ENCODE measurements around the gene ABCA7.

The ABCA7 gene

GRCh38 chr19:1091544-1092175 is 51.8 kb downstream of the ABCA7 start:
- DNase-seq: no peak

GRCh38 chr19:1093330-1093729 is 53.4 kb downstream of the ABCA7 start:
- DNase-seq: no peak

DNA sequence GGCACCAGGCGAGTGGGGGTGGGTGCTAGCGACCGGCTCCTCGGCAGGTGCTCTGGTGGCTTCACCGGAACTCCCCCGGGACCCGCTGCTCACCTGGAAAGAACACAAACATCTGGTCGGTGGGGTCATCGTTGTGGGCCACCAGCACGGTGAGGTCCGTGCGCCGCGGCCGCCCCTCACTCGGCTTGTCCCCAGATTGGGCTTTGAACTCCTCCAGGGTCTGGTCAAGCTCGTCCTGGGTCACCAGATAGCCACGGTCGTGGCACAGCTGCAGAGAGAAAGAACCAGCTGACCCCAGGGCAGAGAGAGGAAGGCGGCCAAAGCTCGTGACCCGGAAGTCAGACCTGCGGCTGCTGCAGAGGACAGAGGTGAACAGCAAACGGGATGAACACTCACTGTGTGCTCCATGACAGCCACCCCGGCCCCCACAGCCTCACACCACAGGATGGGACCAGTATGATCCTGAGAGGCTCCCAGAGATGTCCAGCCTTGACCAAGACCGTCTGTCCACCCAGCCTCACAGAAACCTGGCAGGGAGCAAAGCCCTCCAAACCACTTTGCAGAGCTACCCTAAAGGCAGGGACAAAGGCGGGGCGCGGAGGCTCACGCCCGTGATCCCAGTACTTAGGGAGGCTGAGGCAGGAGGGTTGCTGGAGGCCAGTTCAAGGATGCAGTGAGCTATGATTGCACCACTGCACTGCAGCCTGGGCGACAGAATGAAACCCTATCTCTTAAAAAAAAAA is 54.1 kb downstream of the ABCA7 start:
- DNase-seq: no peak

DNA sequence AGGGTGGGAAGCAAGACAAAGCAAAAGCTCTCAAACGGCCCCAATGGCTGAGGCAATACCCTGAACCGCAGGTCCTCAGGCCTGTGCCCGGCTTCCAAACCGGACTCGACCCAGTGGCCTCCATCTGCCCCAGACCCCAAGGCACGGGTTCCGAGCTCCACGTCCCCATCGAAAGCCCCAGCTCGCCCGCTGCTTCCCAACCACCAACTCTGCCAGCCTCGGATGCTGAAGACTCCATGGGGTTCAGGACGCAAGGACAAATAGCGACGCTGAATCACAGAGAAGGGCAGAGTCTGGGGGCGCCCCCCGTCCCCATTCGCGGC is 54.7 kb downstream of the ABCA7 start:
- DNase-seq: no peak

DNA sequence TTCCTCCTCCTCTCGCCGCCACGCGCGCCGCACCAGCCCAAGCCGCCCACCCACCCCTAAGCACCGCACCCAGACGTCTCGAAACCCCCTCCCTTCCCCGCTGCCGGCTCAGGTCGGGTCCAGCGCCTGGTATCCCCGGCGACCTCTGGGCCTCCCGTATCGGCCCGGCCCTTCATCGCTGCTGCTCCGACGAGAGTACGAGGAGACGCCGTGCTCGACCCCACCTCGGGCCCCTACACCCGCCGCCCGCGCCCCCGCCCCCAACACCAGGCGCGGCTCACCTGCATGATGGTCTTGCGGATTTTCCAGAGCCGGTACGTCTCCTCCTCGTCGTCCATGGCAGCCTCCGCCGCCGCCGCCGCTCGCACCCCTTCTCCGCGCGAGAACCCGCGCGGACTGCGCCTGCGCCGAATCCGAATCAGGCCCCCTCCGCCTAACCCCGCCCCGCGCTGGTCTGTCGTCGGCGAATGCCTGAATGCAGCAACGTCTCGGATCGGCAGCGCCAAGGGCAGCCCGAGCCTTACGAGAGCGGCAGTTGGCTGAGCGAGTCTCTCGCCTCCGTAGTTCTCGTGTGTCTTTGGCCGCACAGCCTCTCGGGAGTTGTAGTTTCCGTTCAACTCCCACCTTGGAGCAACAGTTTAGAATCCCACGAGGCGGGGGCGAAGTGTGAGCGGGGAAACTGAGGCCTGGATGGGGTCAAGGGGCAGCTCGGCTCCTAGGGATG is 55.2 kb downstream of the ABCA7 start, which contains the start of gene POLR2E:
Gene POLR2E (minus strand): TSS at position 398 of the 724 bp plus-strand sequence. CDS start 60 bp downstream, at position 338.
- DNase-seq: peak; percentile 98 to 100

DNA sequence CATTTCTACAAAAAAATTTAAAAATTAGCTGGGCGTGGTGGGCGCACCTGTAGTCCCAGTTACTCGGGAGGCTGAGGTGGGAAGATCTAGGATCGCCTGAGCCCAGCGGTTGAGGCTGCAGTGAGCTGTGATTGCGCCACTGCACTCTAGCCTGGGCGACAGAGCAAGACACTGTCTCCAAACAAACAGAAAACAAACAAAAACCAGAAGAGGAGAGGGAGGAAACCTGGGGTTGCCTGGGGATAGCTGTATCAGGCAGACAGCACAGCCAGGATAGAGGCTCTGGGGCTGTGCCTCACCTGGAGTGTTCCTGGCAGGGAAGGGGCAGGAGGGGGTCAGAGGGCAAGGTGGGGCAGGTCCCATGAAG is 57.9 kb downstream of the ABCA7 start:
- no peak for DNase-seq

- DNase-seq: no peak
Observed at GRCh38 chr19:1098177-1099051, 58.5 kb downstream of the ABCA7 start.

GRCh38 chr19:1101337-1101698 is 61.4 kb downstream of the ABCA7 start:
- no peak for DNase-seq

GRCh38 chr19:1102407-1103131 is 62.7 kb downstream of the ABCA7 start:
- peak in 1 of 2 experiments; percentile 49 for DNase-seq

GRCh38 chr19:1103132-1103707 is 63.3 kb downstream of the ABCA7 start:
- no peak for DNase-seq

DNA sequence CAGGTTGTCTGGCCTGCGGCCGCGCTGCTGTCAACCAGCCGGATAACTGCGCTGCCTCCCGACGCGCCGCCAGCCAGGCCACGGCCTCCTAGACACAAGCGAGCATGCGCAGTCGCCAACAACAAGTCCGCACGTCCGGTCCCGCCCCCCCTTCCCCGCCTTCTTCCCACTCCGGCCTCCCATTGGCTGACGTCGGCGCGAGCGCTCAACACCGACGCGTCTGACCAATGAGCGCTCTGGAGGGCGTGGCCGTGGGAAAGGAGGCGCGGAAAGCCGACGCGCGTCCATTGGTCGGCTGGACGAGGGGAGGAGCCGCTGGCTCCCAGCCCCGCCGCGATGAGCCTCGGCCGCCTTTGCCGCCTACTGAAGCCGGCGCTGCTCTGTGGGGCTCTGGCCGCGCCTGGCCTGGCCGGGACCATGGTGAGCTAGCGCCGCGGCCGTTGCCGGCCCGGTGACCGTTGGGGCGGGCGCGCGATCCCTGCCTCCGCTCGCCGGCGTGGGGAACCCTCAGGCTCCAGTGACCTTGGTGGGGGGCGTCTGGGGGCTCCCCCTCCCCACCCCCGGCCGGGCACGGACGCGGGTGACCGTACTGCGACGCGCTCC is 63.9 kb downstream of the ABCA7 start, which contains the start of gene GPX4:
Gene GPX4 (plus strand): TSS at position 287 of the 603 bp plus-strand sequence. CDS start 50 bp downstream, at position 337.
- DNase-seq: peak; percentile 99 to 100

DNA sequence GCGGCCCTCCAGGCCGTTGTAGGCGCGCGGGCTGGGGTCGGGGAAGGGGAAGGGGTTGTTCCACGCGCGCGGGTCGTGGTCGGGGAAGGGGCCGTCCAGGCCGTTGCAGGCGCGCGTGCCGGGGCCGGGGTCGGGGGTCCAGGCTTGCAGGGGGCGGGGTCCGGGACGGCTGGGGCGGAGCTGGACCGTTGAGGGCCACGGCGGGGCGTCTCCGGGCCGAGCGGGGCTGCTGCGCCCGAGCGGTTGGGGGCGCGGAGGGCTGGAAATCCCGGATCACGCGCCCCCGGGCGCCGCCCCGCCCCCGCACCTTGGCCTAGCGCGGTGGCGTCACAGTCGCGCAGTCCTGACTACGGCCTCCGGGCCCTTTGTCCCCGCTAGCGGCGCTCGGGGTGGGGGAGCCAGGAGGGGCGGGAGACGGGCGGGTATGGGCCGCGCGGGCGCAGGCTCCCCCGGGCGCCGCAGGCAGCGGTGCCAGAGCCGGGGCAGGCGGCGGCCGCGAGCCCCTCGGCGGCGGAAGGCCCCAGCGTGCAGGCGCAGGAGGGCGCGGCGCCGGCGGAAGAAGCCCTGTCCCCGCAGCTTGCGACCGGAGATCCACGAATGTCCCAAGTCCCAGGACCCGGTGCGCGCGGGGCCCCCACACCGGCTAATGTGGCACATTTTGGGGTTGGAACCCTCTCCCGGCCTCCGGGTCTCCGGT is 64.6 kb downstream of the ABCA7 start:
- peak in 1 of 2 experiments; percentile 71 for DNase-seq

- DNase-seq: no peak
Observed at GRCh38 chr19:1105008-1105872, 65.3 kb downstream of the ABCA7 start.

DNA sequence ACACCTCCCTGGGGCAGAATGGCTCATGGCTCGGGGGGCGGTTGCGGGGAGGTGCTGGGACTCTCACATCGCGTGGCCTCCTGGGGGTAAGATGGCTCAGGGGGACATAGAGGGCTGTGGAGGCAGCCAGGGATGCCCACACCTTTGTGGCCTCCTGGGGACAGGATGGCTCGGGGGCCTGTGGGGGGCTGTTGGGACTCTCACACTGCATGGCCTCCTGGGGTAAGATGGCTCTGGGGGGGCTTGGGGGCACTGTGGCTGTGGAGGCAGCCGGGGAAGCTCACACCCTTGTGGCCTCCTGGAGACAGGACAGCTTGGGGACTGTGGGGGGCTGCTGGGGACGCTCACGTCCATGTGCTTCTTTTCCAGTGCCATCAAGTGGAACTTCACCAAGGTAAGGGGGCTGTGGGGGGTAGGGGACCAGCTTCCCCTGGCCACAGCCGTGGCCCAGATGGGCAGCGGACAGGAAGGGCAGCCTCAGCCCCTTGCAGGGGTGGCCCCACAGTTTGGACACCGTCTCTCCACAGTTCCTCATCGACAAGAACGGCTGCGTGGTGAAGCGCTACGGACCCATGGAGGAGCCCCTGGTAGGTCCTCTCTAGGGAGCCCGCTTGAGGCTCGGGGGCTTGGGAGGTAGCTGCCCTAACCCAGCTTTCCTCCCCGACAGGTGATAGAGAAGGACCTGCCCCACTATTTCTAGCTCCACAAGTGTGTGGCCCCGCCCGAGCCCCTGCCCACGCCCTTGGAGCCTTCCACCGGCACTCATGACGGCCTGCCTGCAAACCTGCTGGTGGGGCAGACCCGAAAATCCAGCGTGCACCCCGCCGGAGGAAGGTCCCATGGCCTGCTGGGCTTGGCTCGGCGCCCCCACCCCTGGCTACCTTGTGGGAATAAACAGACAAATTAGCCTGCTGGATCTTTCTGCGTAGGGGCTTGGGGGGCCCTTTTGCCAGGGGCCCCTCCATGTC is 66.2 kb downstream of the ABCA7 start:
- DNase-seq: no peak

- no peak for DNase-seq
Observed at GRCh38 chr19:1106841-1107660, 67.1 kb downstream of the ABCA7 start.

- DNase-seq: no peak
Observed at GRCh38 chr19:1107661-1108261, 67.9 kb downstream of the ABCA7 start.

Data from NCI-H446 (cell line).